CD14-positive monocyte (primary cell): ENCODE measurements around the gene HHIP. TPM values are rescaled to one million over a fixed set of nuclear protein-coding genes. Genes with fewer than 3 reads are reported as not detected.

ENCODE experiments used
- DNase-seq, 3 donors: peaks; one replicate each; pipeline ENCODE4 v3.0.0-alpha.2; 2011 to 2022
- H2AFZ ChIP-seq: 2 replicates; pipeline ENCODE4 v1.6.0; 2012; ENCODE audit warnings: mild to moderate bottlenecking, low read depth, low read length, inconsistent platforms; ENCODE audit not compliant: insufficient read depth, poor library complexity, severe bottlenecking
- H3K27ac ChIP-seq, 2 donors: 1 replicate in 1 of 2; 2 replicates in 1 of 2; pipeline ENCODE4 v1.5.1; 2012 to 2013; ENCODE audit warnings: low read length in 2 of 2, control low read depth in 1 of 2, inconsistent platforms in 1 of 2, low read depth in 1 of 2, mild to moderate bottlenecking in 1 of 2
- H3K27me3 ChIP-seq, 2 donors: one replicate each; pipeline versions ENCODE4 v1.6.0 to v1.6.1; 2011 to 2013; ENCODE audit warnings: low read length in 2 of 2; ENCODE audit not compliant: control insufficient read depth in 2 of 2, insufficient read depth in 2 of 2
- H3K36me3 ChIP-seq, 2 donors: replicated peaks in 1 of 2; 1 replicate in 1 of 2; 2 replicates in 1 of 2; pipeline versions ENCODE4 v1.5.1 to v1.6.1; 2012 to 2013; ENCODE audit warnings: low read length in 2 of 2, control low read depth in 1 of 2, inconsistent platforms in 1 of 2, mild to moderate bottlenecking in 1 of 2; ENCODE audit not compliant: insufficient read depth in 2 of 2, control insufficient read depth in 1 of 2
- H3K4me1 ChIP-seq, 2 donors: 1 replicate in 1 of 2; 2 replicates in 1 of 2; pipeline versions ENCODE4 v1.5.1 to v1.6.1; 2012 to 2013; ENCODE audit warnings: low read length in 2 of 2, control low read depth in 1 of 2, inconsistent platforms in 1 of 2, mild to moderate bottlenecking in 1 of 2, moderate library complexity in 1 of 2; ENCODE audit not compliant: insufficient read depth in 2 of 2, control insufficient read depth in 1 of 2
- H3K4me2 ChIP-seq: replicated peaks from 2 replicates; pipeline ENCODE3; 2012; ENCODE audit warnings: low read length, moderate library complexity, mild to moderate bottlenecking; ENCODE audit not compliant: poor library complexity, severe bottlenecking; ENCODE audit errors: extremely low read depth
- H3K4me3 ChIP-seq, 3 experiments: fragments of 200-600 bp in 1 of 3; sonication (generic) in 1 of 3; replicated peaks in 1 of 3; 1 replicate in 2 of 3; 2 replicates in 1 of 3; pipeline ENCODE4 v1.5.1; 2011 to 2013; ENCODE audit warnings: low read length in 3 of 3, mild to moderate bottlenecking in 3 of 3, control low read depth in 2 of 3, low read depth in 2 of 3, inconsistent platforms in 1 of 3, moderate library complexity in 1 of 3
- H3K79me2 ChIP-seq: 2 replicates; pipeline ENCODE4 v1.6.0; 2012; ENCODE audit warnings: mild to moderate bottlenecking, control low read depth, inconsistent platforms, low read length, moderate library complexity; ENCODE audit not compliant: insufficient read depth
- H3K9ac ChIP-seq: 2 replicates; pipeline ENCODE4 v1.6.0; 2017; ENCODE audit warnings: low read length, mild to moderate bottlenecking; ENCODE audit not compliant: insufficient read depth, poor library complexity, severe bottlenecking
- H3K9me3 ChIP-seq, 2 donors: replicated peaks in 1 of 2; 1 replicate in 1 of 2; 2 replicates in 1 of 2; pipeline versions ENCODE4 v1.5.1 to v1.6.1; 2012 to 2013; ENCODE audit warnings: low read length in 2 of 2, control low read depth in 1 of 2; ENCODE audit not compliant: control insufficient read depth in 1 of 2, insufficient read depth in 1 of 2
- H4K20me1 ChIP-seq: 2 replicates; pipeline ENCODE4 v1.6.0; 2012; ENCODE audit warnings: mild to moderate bottlenecking, low read length, control low read depth, moderate library complexity; ENCODE audit not compliant: insufficient read depth
- H3K27ac Mint-ChIP-seq, 7 donors: one replicate each; pipeline ENCODE4 v1.8.0; 2020; ENCODE audit warnings: mild to moderate bottlenecking in 7 of 7, mixed read lengths in 7 of 7, moderate library complexity in 6 of 7, inconsistent platforms in 2 of 7
- H3K27me3 Mint-ChIP-seq, 3 donors: one replicate each; pipeline ENCODE4 v1.8.0; 2021 to 2022; ENCODE audit warnings: low read depth in 3 of 3, mild to moderate bottlenecking in 3 of 3, mixed read lengths in 3 of 3, moderate library complexity in 3 of 3, inconsistent platforms in 1 of 3
- H3K36me3 Mint-ChIP-seq, 2 donors: one replicate each; pipeline ENCODE4 v1.8.0; 2020; ENCODE audit warnings: mixed read lengths in 2 of 2, inconsistent platforms in 1 of 2, mild to moderate bottlenecking in 1 of 2
- H3K4me1 Mint-ChIP-seq: one replicate; pipeline ENCODE4 v1.8.0; 2020; ENCODE audit warnings: mild to moderate bottlenecking, mixed read lengths
- H3K4me3 Mint-ChIP-seq, 2 donors: one replicate each; pipeline ENCODE4 v1.8.0; 2020; ENCODE audit warnings: mild to moderate bottlenecking in 2 of 2, mixed read lengths in 2 of 2, moderate library complexity in 1 of 2
- H3K9me3 Mint-ChIP-seq, 7 donors: one replicate each; pipeline ENCODE4 v1.8.0; 2020 to 2022; ENCODE audit warnings: mixed read lengths in 7 of 7, mild to moderate bottlenecking in 6 of 7, moderate library complexity in 6 of 7, inconsistent platforms in 2 of 7
- WGBS: methylation state at CpG from one replicate; pipeline ENCODE4 v1.1.5; 2013; ENCODE audit warnings: missing lambda C conversion rate; ENCODE audit not compliant: insufficient coverage; 5-methylcytosine and 5-hydroxymethylcytosine counted together
- intact Hi-C, 2 donors: fragments of 100-400 bp; cut with micrococcal nuclease; formaldehyde crosslinking; loops; one replicate each; pipeline versions ENCODE4 v1.15.0 to v1.15.1; 2023
- polyA plus RNA-seq, 3 donors: library from polyadenylated mRNA; depleted of rRNA in 1 of 3; unstranded in 2 of 3; stranded (reverse) in 1 of 3; fragments of 300-500 nt in 2 of 3; fragments of >200 nt in 1 of 3; fragmentation: Illumina TruSeq in 2 of 3; gene quantifications; 1 replicate in 2 of 3; 2 replicates in 1 of 3; pipeline ENCODE4 v1.2.3, GENCODE V29; 2012 to 2021
- TF ChIP-seq, protein P1 (sequence below): fragments of 200-600 bp; IDR thresholded peaks from one replicate; pipeline ENCODE4 v1.8.0; 2022; ENCODE audit warnings: antibody characterized with exemption, mild to moderate bottlenecking

HHIP gene
- polyA plus RNA-seq, 3 donors, result not detected

DNA sequence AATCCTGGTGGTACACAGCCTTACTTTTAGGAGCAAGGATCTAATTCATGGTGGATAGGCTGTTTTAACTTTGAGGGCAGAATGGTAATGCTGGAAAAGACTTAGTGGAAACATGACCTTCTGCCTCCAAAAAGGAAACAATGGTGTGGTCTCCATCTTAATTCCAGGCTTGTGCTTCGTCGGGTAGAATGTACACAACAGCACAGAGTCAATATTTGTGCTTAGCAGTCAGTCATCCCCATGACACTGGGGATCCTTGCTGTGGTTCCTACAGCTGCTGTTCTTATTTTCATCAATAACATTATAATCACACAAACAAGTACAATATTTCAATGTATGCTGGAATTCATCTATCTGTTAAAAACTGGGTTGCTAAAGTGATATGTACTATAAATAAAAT lies 104.4 kb downstream of the HHIP start:
- no peak for DNase-seq
- H3K36me3 ChIP-seq, result no peaks in the 10 kb centered on the region
- H3K4me2 ChIP-seq, result no peak overlapping the region
- H3K4me1 Mint-ChIP-seq, result no peaks in the 10 kb centered on the region
- no peak overlapping the region for H3K27ac ChIP-seq
- peaks cover 0 to 7% (median 4%) of the 10 kb centered on the region in 7 donors for H3K9me3 Mint-ChIP-seq
- H3K4me3 Mint-ChIP-seq, result no peak overlapping the region
- no peaks in the 10 kb centered on the region for H3K9me3 ChIP-seq
- no peaks in the 10 kb centered on the region for H3K27me3 Mint-ChIP-seq
- TF ChIP-seq, protein P1, sequence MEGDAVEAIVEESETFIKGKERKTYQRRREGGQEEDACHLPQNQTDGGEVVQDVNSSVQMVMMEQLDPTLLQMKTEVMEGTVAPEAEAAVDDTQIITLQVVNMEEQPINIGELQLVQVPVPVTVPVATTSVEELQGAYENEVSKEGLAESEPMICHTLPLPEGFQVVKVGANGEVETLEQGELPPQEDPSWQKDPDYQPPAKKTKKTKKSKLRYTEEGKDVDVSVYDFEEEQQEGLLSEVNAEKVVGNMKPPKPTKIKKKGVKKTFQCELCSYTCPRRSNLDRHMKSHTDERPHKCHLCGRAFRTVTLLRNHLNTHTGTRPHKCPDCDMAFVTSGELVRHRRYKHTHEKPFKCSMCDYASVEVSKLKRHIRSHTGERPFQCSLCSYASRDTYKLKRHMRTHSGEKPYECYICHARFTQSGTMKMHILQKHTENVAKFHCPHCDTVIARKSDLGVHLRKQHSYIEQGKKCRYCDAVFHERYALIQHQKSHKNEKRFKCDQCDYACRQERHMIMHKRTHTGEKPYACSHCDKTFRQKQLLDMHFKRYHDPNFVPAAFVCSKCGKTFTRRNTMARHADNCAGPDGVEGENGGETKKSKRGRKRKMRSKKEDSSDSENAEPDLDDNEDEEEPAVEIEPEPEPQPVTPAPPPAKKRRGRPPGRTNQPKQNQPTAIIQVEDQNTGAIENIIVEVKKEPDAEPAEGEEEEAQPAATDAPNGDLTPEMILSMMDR, result no peak
- H3K4me3 ChIP-seq, result no peak overlapping the region
- H3K9ac ChIP-seq, result no peak overlapping the region
- no peak overlapping the region for H2AFZ ChIP-seq
- no peaks in the 10 kb centered on the region for H3K27me3 ChIP-seq
- 95% methylated on average over 2 of the region's 2 CpGs for WGBS
- no peaks in the 10 kb centered on the region for H4K20me1 ChIP-seq
- no peak overlapping the region for H3K27ac Mint-ChIP-seq
- intact Hi-C loops, result no loop called here
- no peaks in the 10 kb centered on the region for H3K4me1 ChIP-seq
- H3K79me2 ChIP-seq, result no peaks in the 10 kb centered on the region
- no peaks in the 10 kb centered on the region for H3K36me3 Mint-ChIP-seq

DNA sequence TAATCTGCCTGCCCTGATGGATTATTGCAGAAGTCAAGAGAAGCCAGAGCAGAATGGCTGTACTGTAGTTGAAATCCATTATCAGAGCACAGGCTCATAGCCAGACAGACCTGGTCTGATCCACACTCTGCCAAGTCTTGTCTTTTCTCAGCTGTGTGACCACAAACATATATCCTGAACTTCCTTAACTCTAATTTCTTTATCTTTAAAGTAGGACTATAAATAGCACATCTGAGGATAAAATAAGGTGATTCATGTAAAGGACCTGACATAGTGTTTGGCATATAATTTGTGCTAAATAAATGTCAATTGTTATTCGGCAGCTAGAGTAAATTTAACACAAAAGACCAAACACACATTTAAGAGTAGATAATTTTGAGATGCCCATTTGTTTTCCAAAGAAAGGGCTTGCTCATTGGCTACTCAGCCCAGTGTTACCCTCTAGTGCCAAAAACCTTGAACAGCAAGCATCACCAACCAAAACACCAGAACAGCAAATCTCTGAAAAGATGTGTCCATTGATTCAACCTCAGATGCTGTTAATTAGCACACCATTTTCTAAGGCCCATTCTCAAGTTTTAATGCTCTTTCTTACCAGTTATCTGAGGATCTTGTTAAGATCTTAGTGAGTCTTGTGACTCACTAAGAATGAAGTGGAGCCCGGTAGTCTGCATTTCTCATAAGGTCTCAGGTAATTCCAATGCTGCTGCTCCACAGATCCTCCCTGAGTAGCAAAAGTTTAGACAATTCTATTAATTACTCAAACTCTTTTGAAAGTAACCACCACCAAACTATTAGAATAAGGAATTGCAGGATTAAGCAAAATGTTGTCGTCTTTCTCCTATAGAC lies 108.8 kb downstream of the HHIP start:
- H3K27ac Mint-ChIP-seq, result no peak overlapping the region

More for the DNA sequence above, 108.8 kb downstream of the HHIP start:
- peaks cover 0 to 2% (median 0%) of the 10 kb centered on the region in 3 donors for H3K27me3 Mint-ChIP-seq
- H3K27me3 ChIP-seq, result no peaks in the 10 kb centered on the region
- intact Hi-C loops, result no loop called here
- no peak overlapping the region for H3K4me2 ChIP-seq
- H2AFZ ChIP-seq, result no peak overlapping the region
- H3K4me3 ChIP-seq, result no peak overlapping the region
- H3K4me1 ChIP-seq, result no peaks in the 10 kb centered on the region
- no peaks in the 10 kb centered on the region for H3K9me3 ChIP-seq
- H3K4me3 Mint-ChIP-seq, result no peak overlapping the region
- peaks cover 0 to 2% (median 0%) of the 10 kb centered on the region in 7 donors for H3K9me3 Mint-ChIP-seq
- no peaks in the 10 kb centered on the region for H3K4me1 Mint-ChIP-seq
- no peak overlapping the region for H3K9ac ChIP-seq
- H3K27ac ChIP-seq, result no peak overlapping the region
- H3K79me2 ChIP-seq, result no peaks in the 10 kb centered on the region
- no peaks in the 10 kb centered on the region for H3K36me3 ChIP-seq
- DNase-seq, result no peak
- TF ChIP-seq, protein P1, result no peak
- no peaks in the 10 kb centered on the region for H4K20me1 ChIP-seq
- no CpG with 5 or more reads among the region's 3 CpGs for WGBS
- H3K36me3 Mint-ChIP-seq, result no peaks in the 10 kb centered on the region
